GM21619 (cell line): ENCODE data around the gene HCN3.
"Not testable (repeated sequence)": the region's sequence is repeated elsewhere in the genome, so short reads cannot be mapped to it uniquely, and the experiment has no call there.

ENCODE experiments used
- ATAC-seq: cut with Tn5 transposase; IDR thresholded peaks from one replicate; pipeline ENCODE4 v1.9.1; 2021; ENCODE audit not compliant: unreplicated experiment

Gene HCN3

DNA sequence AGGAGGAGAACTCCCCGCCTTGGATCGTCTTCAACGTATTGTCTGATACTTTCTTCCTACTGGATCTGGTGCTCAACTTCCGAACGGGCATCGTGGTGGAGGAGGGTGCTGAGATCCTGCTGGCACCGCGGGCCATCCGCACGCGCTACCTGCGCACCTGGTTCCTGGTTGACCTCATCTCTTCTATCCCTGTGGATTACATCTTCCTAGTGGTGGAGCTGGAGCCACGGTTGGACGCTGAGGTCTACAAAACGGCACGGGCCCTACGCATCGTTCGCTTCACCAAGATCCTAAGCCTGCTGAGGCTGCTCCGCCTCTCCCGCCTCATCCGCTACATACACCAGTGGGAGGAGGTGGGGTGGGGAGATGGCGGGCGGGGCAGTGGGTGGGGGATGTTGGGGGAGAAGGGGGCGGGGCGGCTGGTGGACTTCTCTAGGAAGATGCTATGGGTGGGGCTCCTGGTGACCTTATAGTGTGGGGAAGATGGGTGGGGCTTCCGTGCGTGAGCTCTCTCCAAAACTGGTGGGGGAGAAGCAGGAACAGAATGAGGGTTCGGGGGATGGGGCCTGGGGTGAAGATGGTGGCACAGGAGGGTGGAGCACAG, 5.3 kb downstream of the HCN3 start:
- no peak for ATAC-seq

DNA sequence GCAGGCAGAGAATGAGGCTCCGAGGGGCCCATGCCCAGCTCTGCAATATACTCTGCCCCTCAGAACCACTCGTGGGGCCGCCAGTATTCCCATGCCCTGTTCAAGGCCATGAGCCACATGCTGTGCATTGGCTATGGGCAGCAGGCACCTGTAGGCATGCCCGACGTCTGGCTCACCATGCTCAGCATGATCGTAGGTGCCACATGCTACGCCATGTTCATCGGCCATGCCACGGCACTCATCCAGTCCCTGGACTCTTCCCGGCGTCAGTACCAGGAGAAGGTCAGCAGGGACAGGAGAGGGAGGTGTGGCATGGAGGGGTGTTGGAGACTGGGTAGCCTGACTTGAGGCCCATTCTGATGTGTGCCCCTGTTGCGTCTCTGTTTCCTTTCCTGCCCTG, 7.2 kb downstream of the HCN3 start:
- ATAC-seq, result no peak

DNA sequence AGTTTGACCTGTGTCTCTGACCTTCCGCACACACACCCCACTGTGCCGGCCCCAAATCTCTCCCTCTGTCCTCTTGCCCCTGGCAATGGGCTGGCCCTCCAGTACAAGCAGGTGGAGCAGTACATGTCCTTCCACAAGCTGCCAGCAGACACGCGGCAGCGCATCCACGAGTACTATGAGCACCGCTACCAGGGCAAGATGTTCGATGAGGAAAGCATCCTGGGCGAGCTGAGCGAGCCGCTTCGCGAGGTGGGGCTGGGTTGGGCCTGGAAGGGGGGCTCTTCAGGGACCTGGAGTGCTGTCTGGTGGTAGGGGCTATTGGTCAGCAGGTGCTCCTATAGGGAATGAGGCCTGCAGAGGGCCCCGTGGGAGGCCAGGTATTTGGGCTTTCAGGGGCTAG, 7.8 kb downstream of the HCN3 start:
- no peak for ATAC-seq

DNA sequence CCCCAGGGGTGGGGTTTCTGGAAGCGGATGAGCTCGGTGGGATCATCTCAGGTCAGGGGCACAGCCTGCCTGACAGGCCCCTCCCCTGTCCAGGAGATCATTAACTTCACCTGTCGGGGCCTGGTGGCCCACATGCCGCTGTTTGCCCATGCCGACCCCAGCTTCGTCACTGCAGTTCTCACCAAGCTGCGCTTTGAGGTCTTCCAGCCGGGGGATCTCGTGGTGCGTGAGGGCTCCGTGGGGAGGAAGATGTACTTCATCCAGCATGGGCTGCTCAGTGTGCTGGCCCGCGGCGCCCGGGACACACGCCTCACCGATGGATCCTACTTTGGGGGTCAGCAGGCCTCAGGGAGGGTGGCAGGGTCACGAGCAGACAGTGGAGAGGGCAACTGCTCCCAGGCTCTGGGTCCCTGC, 8.4 kb downstream of the HCN3 start:
- ATAC-seq, result no peak

DNA sequence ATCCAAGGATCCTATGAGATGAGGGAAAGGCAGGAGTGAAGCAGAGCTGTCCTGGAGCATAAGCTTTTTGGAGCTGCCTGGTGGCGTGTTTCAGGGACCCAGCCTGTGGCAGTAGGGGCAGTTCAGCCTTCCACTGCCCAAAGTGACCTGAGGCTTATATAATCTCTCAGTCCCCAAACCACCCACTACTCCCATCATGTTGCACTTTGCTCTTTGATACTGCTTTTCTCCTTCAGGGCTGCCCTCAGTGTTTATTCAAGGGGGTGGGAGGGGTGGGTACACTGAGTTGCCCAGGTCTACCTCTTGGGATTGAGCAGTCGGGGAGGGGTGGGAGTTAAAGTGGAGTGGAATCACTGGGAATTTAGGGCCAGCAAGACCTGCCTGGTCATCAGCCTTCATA, 9.3 kb downstream of the HCN3 start:
- ATAC-seq, result no peak

DNA sequence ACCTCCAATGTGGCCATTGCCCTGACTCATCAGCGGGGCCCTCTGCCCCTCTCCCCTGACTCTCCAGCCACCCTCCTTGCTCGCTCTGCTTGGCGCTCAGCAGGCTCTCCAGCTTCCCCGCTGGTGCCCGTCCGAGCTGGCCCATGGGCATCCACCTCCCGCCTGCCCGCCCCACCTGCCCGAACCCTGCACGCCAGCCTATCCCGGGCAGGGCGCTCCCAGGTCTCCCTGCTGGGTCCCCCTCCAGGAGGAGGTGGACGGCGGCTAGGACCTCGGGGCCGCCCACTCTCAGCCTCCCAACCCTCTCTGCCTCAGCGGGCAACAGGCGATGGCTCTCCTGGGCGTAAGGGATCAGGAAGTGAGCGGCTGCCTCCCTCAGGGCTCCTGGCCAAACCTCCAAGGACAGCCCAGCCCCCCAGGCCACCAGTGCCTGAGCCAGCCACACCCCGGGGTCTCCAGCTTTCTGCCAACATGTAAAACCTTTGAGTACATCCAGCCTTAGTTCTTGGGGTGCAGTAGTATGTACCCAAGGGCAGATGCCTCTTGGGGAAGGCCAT, 10.8 kb downstream of the HCN3 start:
- no peak for ATAC-seq

DNA sequence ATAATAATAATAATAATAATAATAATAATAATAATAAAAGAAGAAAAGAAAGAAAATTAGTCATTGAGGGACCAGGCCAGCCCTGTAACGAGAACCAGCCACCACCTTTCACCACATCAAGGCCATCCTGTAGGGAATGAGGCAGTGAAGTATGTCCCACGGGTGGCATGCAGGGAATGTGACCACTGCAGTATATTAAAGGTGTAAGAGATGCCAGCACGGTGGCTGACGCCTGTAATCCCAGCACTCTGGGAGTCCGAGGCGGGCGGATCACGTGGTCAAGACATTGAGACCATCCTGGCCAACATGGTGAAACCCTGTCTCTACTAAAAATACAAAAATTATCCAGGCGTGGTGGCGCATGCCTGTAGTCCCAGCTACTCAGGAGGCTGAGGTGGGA, 13.7 kb downstream of the HCN3 start:
- not testable (repeated sequence) for ATAC-seq

DNA sequence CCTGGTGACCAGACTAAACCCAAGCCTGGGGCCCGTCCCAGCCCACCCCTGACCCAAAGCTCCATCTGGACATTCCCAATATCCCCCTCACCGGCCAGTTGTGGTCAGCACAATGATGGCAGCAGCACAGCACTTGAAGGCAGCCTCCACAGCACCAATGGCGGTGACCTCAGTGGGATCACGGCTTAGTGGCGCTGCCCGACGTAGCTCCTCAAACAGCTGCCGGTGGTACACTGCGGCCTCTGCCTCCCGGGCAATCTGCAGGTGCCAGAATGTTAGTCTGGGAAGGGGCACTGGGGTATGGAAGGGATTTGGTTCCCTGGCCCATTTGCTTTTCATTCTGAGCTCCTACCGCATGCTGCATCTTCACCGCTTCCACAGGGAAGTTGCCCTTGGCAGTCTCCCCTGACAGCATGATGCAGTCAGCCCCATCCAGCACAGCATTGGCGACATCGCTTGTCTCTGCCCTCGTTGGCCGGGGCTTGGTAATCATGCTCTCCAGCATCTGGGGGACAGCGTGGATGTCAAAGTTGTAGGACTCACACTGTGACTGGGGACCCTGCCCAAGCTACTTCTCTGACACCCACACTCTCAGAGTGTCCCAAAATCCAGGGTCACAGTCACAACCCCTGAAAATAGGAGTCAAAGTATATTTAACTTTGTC, 16.0 kb downstream of the HCN3 start:
- no peak for ATAC-seq

DNA sequence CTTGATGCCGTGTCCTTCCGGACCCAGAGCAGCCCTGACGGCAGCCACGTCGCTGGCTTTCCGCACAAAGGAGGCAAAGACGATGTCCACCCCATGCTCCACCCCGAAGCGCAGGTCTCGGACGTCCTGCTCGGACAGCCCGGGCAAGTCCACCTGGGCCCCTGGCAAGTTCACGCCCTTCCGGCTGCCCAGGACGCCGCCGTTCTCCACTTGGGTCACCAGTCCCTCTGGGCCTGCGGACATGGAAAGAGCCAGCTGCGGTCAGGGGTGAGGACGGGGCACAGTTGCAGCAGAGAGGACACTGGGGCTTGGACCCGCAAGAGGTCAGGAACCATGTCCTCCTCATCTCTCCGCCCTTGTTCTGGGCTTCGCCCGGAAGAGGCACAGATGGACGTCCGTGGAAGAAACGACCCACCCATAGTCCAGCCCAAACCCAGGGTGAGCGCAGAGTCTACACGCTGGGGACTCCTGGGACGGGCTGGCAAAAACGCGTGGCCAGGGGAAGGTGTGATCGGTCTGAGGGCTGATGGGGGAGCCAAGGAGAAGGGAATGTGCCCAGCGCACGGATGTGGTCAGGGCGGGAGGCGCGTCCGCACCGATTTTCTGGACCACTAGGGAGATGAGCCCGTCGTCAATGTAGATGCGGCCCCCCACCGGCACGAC, 17.4 kb downstream of the HCN3 start:
- ATAC-seq, result no peak

DNA sequence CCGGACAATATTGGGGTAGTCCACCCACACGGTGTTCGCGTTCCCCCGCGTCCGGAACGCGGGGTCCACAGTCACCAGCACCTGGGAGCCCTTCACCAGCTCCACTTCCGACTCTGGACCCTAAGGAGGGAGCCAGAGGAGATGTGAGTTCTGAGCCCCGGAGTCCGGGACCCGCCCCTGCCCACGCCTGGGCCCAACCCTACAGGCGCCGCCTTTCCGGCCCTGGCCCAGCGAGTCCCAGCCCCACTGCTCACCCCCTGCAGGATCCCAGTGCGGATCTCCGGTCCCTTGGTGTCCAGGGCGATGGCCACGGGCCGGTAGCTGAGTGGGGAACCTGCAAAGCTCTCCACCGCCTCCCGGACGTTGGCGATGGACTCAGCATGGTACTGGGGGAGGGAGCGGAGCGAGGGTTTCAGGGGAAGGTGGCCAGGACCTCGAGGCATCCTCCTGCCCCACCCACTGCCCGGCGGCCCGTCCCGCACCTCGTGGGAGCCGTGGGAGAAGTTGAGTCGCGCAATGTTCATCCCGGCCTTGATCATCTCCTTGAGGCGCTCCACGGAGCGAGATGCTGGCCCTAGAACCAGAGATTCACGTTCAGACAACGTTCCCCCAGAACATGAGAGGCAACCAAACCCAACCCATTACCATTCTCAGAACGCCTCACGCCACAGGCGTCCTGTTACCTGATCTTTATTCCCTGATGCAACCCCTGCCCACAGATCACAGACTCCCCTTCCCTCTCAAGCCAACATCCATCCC, 18.1 kb downstream of the HCN3 start:
- no peak for ATAC-seq

DNA sequence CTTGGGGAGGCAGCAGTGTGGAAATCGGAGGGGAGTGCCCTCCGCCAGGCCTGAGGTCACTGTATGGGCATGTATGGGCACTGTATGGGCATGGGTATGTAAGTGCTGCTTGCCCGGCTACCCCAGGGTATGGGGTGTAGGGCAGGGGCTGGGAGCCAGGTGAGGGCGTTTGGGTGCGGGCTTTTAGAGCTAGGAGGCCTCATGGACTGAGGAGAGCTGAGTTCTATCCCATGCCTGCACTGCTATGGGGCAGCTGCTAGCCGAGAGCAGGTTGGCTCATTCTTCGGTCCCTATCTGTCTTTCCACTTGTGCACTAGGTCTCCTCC, 18.6 kb downstream of the HCN3 start:
- ATAC-seq, result no peak

DNA sequence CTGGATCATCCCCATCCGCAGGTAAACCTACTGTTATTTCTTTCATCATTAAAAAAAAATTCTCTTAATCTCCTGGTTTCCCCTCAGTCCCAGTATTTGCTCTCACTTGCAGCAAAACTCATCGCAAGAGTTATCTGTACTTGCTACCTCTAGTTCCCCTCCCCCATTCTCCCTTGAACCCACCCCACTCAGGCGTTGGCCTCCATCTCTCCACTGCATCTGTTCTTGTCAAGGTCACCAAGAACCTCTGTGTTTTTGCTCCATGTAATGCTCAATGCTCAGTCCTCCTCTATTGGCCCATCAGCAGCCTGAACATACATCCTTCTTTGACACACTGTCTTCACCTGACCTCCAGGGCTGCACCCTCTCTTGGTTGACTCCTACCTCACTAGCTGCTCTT, 19.4 kb downstream of the HCN3 start:
- ATAC-seq, result no peak

DNA sequence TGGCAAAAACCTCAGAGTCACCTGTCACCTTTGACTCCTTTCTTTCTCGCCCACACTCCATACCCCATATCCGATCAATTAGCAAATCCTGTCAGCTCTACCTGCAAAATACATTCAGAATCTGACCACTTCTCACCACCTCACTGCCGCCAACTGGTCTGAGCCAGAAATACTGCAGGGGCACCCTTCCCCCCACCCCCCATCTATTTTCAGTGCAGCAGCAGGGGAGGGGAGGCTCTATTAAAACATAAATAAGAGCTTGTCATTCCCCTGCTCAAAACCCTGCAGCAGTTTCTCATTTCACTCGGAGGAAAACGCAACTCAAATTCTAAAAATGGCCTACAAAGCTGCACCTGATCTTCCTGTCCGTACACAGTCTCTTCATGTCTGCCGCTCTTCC, 20.1 kb downstream of the HCN3 start:
- ATAC-seq, result no peak

DNA sequence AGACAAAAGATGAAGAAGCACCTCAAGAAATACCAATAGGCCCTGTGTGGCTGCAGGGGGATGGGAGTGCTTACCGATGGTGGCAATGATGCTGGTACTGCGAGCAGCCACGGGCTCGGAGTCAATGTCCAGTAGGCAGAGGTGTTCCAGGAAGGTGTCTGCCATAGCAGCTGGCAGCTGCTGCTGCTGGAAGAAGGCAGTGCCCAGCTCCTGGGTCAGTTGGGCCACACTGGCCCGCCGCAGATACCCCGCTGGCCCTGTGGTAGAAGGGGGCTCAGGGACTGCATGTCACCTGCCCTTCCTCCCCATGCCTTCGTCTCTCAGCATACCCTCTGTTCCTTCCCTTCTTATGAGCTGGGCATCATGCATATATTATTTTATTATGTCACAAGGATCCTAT, 22.8 kb downstream of the HCN3 start:
- ATAC-seq, result no peak

DNA sequence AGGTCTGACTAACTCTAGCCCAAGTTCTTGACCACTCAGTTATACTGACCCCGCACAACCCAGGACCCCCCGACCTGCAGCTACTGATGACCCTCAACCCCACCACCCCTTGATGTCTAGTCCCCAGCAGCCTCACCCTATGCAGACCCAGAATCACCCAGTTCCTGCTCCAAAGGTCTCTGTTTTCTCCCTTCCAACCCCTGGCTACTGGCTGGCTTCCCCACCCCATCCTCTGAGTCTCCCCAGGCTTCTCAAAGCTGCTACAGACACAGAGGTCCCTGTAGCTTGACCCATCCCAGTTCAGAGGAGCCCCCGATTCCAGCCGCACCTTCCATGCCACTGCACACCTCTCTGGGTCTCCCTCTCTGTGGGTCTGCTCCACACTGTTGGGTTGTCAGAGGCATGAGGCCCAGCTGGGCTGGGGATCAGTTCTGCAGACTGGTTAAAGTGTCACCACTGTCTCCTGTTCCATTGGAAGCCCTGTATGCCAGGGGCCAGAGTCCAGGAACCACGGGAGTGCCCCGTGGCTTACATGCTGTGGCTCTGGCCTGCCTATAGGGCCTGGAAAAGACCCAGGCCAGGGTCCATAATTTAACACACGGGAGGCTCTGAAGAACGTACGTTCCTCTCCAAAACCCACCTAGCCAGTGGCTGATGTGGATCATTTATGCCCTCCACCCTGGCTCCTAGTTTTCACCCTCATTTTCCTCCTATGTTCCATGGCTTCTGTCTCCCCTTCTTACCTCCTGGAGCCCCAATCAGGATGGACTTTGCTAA, 23.5 kb downstream of the HCN3 start:
- no peak for ATAC-seq

DNA sequence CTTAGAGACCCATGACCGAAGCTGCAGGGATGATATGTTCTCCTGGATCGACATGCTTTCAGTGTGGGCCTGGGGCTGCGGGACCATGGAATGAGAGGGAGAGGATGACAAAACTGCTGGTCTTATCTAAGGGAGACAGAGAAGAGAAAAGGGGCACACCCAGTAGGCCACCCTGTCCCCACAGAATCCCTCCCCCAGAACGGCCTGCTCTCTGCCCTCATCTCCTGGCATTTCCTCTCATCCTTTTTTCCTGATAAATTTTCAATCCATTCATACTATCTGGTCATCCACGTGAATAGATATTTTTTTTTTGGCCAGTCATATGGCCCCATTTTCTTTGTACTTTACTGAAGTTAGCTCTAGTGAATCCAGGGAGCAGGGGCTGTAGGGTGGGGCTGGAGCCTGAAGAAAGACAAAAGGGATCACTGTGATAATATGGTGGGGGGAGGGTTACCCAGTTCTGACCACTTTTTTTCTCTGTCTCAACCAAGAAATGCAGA, 24.1 kb downstream of the HCN3 start, which contains the start of gene PKLR:
PKLR (minus strand) TSS at position 97 of the 500 bp plus-strand sequence; CDS start at position 54, 43 bp downstream.
- no peak for ATAC-seq

DNA sequence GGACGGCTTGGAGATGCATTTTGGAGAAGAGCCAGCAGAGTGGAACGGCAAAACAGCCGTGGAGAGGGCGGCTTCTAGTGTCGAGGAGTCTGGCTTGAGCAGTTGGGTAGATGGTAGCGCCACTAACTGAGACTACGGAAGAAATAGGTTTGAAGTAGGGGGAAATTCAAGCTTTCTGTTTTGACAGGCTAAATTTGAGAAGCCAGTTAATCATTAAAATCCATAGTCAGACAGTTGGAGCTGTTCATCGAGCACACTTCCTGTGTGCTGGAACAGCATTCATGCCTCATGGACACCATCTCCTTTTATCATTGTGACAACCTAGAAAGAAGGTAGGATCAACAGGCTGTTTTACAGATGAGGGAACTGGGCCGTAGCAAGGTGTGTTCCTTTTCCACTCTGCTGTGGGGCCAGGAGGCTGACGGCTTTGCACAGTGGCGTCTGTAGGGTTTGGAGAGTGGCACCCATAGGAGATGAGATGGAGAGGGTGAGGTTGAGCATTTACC, 27.3 kb downstream of the HCN3 start:
- no peak for ATAC-seq

DNA sequence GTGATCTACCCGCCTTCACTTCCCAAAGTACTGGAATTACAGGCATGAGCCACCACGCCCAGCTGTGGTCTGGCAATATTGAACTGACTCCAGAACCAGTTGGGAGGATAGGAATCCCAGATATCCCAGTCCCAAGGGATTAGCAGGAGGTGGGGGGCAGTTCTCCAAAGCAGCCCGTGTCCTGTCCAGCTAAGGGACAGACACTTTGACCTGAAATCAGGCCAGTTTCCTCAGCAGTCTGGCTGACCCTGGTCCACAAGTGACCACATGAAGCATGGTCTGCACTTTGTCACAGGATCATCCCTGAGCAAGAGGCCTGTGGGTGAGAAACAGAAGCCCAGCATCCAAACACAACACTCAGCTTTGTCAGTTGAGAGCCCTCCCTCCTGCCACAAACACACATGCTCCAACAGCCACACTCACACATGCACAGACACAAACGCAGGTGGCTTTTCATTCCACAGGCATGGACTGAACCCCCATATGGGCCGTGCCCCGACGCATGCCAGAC, 28.7 kb downstream of the HCN3 start:
- no peak for ATAC-seq

DNA sequence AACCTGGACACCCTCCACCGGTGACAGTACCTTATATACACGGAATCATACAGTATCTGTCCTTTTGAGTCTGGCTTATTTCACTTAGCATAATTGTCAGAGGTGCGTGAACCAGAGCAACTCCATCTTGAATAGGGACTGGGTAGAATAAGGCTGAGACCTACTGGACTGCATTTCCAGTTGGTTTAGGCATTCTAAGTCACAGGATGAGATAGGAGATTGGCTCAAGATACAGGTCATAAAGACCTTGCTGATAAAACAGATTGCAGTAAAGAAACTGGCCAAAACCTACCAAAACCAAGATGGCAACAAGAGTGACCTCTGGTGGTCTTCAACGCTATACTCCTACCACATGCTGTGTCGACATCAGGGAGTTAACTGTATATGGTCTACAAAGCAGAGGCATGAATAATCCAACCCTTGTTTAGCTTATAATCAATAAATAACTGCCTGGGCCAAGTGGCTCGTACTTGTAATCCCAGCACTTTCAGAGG, 30.0 kb downstream of the HCN3 start:
- ATAC-seq, result no peak
